ENCODE data around the gene ASPSCR1. TPM values are rescaled to one million over a fixed set of nuclear protein-coding genes. Genes with fewer than 3 reads are reported as not detected.

The ASPSCR1 gene
- total and polyA plus RNA-seq, 2 donors (not counting 1 experiment from before 2014, with no cell fraction given): 6.3 to 35.7 TPM

GRCh38 chr17:81932333-81932983, 45.0 kb upstream of the ASPSCR1 start:
- H3K27me3 ChIP-seq (ENCODE audit: control insufficient read depth, insufficient read depth, low read length): no peaks in the 10 kb centered on the region
- no peaks in the 10 kb centered on the region for H4K20me1 ChIP-seq (ENCODE audit: control insufficient read depth, extremely low read depth, insufficient read depth, low read length)
- no peaks in the 10 kb centered on the region for H3K79me2 ChIP-seq (ENCODE audit: control insufficient read depth, insufficient read depth, low read length)
- DNase-seq (ENCODE audit: low read depth in 2 of 2): no peak
- H3K4me2 ChIP-seq (ENCODE audit: extremely low read depth, insufficient read depth, low read length): no peak overlapping the region
- no peak for TF ChIP-seq CTCF (conservative IDR thresholded peaks at IDR 0.05 in 1 of 2, IDR thresholded peaks at IDR 0.05 in 1 of 2; ENCODE audit: low read depth in 1 of 2, low read length in 2 of 2)
- no peak for TF ChIP-seq EZH2 (IDR thresholded peaks at IDR 0.05; ENCODE audit: low read length, missing control alignments)
- no peak overlapping the region for H2AFZ ChIP-seq (ENCODE audit: low read length)
- no peak overlapping the region for H3K27ac ChIP-seq (ENCODE audit: insufficient read depth, low read length)
- H3K9me3 ChIP-seq (ENCODE audit: control insufficient read depth, insufficient read depth, low read depth, low read length): no peaks in the 10 kb centered on the region
- H3K36me3 ChIP-seq (ENCODE audit: control insufficient read depth, insufficient read depth, low read length): peaks cover 4% of the 10 kb centered on the region
- H3K4me1 ChIP-seq (ENCODE audit: control insufficient read depth, extremely low read depth, insufficient read depth, low read length): peaks cover 2% of the 10 kb centered on the region
- no peak overlapping the region for H3K9ac ChIP-seq (ENCODE audit: insufficient read depth, low read length)
- no peak overlapping the region for H3K4me3 ChIP-seq (replicated peaks in 1 of 4; ENCODE audit: control extremely low read depth in 1 of 4, insufficient read depth in 1 of 4, low read depth in 3 of 4, low read length in 4 of 4)

- Histone ChIP-seq H2AFZ (ENCODE audit: low read length) (no peak overlapping the region), H4K20me1 (ENCODE audit: control insufficient read depth, extremely low read depth, insufficient read depth, low read length) (no peaks in the 10 kb centered on the region), H3K9ac (ENCODE audit: insufficient read depth, low read length) (no peak overlapping the region), H3K27ac (ENCODE audit: insufficient read depth, low read length) (no peak overlapping the region), H3K27me3 (ENCODE audit: control insufficient read depth, insufficient read depth, low read length) (no peaks in the 10 kb centered on the region), H3K4me1 (ENCODE audit: control insufficient read depth, extremely low read depth, insufficient read depth, low read length) (peaks cover 2% of the 10 kb centered on the region), H3K36me3 (ENCODE audit: control insufficient read depth, insufficient read depth, low read length) (peaks cover 4% of the 10 kb centered on the region), H3K4me3 (replicated peaks in 1 of 4; ENCODE audit: control extremely low read depth in 1 of 4, insufficient read depth in 1 of 4, low read depth in 3 of 4, low read length in 4 of 4) (no peak overlapping the region), H3K9me3 (ENCODE audit: control insufficient read depth, insufficient read depth, low read depth, low read length) (no peaks in the 10 kb centered on the region), H3K4me2 (ENCODE audit: extremely low read depth, insufficient read depth, low read length) (no peak overlapping the region), H3K79me2 (ENCODE audit: control insufficient read depth, insufficient read depth, low read length) (no peaks in the 10 kb centered on the region)
- TF ChIP-seq EZH2 (IDR thresholded peaks at IDR 0.05; ENCODE audit: low read length, missing control alignments) (no peak), CTCF (conservative IDR thresholded peaks at IDR 0.05 in 1 of 2, IDR thresholded peaks at IDR 0.05 in 1 of 2; ENCODE audit: low read depth in 1 of 2, low read length in 2 of 2) (no peak)
- no peak for DNase-seq (ENCODE audit: low read depth in 2 of 2)
Measured at GRCh38 chr17:81933178-81933699, 44.2 kb upstream of the ASPSCR1 start.

- no peak for DNase-seq (ENCODE audit: low read depth in 2 of 2)
- Histone ChIP-seq H2AFZ (ENCODE audit: low read length) (no peak overlapping the region), H3K9me3 (ENCODE audit: control insufficient read depth, insufficient read depth, low read depth, low read length) (no peaks in the 10 kb centered on the region), H3K27me3 (ENCODE audit: control insufficient read depth, insufficient read depth, low read length) (no peaks in the 10 kb centered on the region), H4K20me1 (ENCODE audit: control insufficient read depth, extremely low read depth, insufficient read depth, low read length) (no peaks in the 10 kb centered on the region), H3K9ac (ENCODE audit: insufficient read depth, low read length) (no peak overlapping the region), H3K36me3 (ENCODE audit: control insufficient read depth, insufficient read depth, low read length) (peaks cover 4% of the 10 kb centered on the region), H3K79me2 (ENCODE audit: control insufficient read depth, insufficient read depth, low read length) (no peaks in the 10 kb centered on the region), H3K4me3 (replicated peaks in 1 of 4; ENCODE audit: control extremely low read depth in 1 of 4, insufficient read depth in 1 of 4, low read depth in 3 of 4, low read length in 4 of 4) (no peak overlapping the region), H3K4me1 (ENCODE audit: control insufficient read depth, extremely low read depth, insufficient read depth, low read length) (peaks cover 2% of the 10 kb centered on the region), H3K27ac (ENCODE audit: insufficient read depth, low read length) (no peak overlapping the region), H3K4me2 (ENCODE audit: extremely low read depth, insufficient read depth, low read length) (no peak overlapping the region)
- TF ChIP-seq CTCF (conservative IDR thresholded peaks at IDR 0.05 in 1 of 2, IDR thresholded peaks at IDR 0.05 in 1 of 2; ENCODE audit: low read depth in 1 of 2, low read length in 2 of 2) (no peak), EZH2 (IDR thresholded peaks at IDR 0.05; ENCODE audit: low read length, missing control alignments) (no peak)
Measured at GRCh38 chr17:81934098-81934757, 43.2 kb upstream of the ASPSCR1 start.
